Right cardiac atrium (tissue), 5 donors: ENCODE measurements around the gene RHBDD2. TPM values are rescaled to one million over a fixed set of nuclear protein-coding genes. Genes with fewer than 3 reads are reported as not detected.
"Not testable (repeated sequence)": the region's sequence is repeated elsewhere in the genome, so short reads cannot be mapped to it uniquely, and the experiment has no call there.

Source experiments
- ATAC-seq, 2 donors: fragments of 200-7000 bp; cut with Tn5 transposase; one replicate each; pipeline versions ENCODE4 v1.8.0 to v1.9.1; 2020; ENCODE audit warnings: moderate library complexity in 2 of 2, mild to moderate bottlenecking in 1 of 2
- DNase-seq, 3 donors: peaks; one replicate each; pipeline ENCODE4 v3.0.0-alpha.2; 2020
- H3K27ac ChIP-seq: one replicate; pipeline ENCODE4 v1.5.1; 2013; ENCODE audit warnings: mild to moderate bottlenecking, low read length, control low read depth, moderate library complexity
- H3K27me3 ChIP-seq: one replicate; pipeline ENCODE4 v1.6.1; 2013; ENCODE audit not compliant: control insufficient read depth, insufficient read depth
- H3K4me1 ChIP-seq: one replicate; pipeline ENCODE4 v1.6.1; 2013; ENCODE audit warnings: low read length; ENCODE audit not compliant: control insufficient read depth, insufficient read depth
- H3K4me3 ChIP-seq: one replicate; pipeline ENCODE4 v1.5.1; 2013; ENCODE audit warnings: low read length, control low read depth
- H3K9me3 ChIP-seq: one replicate; pipeline ENCODE4 v1.6.1; 2013; ENCODE audit warnings: low read length; ENCODE audit not compliant: control insufficient read depth
- WGBS: extraction: QIAGEN DNeasy Blood & Tissue Kit; methylation state at CpG from one replicate; pipeline ENCODE4 v1.1.7; 2013; 5-methylcytosine and 5-hydroxymethylcytosine counted together
- intact Hi-C, 4 donors: fragments of 100-400 bp; cut with DNase I; formaldehyde crosslinking; loops; one replicate each; pipeline versions ENCODE4 v1.11.0 to v1.14.0; 2022 to 2023
- polyA plus RNA-seq: library from polyadenylated mRNA; stranded (reverse); fragments of 200-250 nt; gene quantifications from one replicate; pipeline ENCODE4 v1.2.3, GENCODE V29; 2013
- total RNA-seq, 4 donors: library from RNA; stranded (reverse); fragmentation: NEBNext Ultra II Directional; extraction: Animal tissue kit (Norgen Biotek cat#: 25700); gene quantifications; one replicate each; pipeline ENCODE4 v1.2.1, GENCODE V29; 2021
- donor health status: healthy with polysubstance abuse.
- donor health status: DM: no; HTN: yes; CAD: no.
- donor health status: DM: no; HTN: no; CAD: no.
- donor health status: DM: no; HTN: yes; CAD: no; lungs with severe emphysema.
- donor health status: DM: yes; HTN: yes; CAD: no.

The RHBDD2 gene
- total and polyA plus RNA-seq, 5 donors: 31.8 to 42.4 (median 36.2) TPM

- Histone ChIP-seq H3K27ac (no peak overlapping the region), H3K27me3 (no peaks in the 10 kb centered on the region), H3K4me3 (no peak overlapping the region), H3K9me3 (no peaks in the 10 kb centered on the region), H3K4me1 (peaks cover 2% of the 10 kb centered on the region)
- no peak for ATAC-seq
- DNase-seq: peak in 1 of 3 donors; percentile 37
- intact Hi-C loops: no loop called here
- WGBS: 67% methylated on average over 11 of the region's 11 CpGs
Measured at GRCh38 chr7:75876126-75876881, 2.5 kb upstream of the RHBDD2 start.

GRCh38 chr7:75878312-75878768, 494 bp upstream of the RHBDD2 start:
- DNase-seq: no peak
- ATAC-seq: no peak
- H3K27me3 ChIP-seq: no peaks in the 10 kb centered on the region
- intact Hi-C loops: no loop called here
- no peaks in the 10 kb centered on the region for H3K9me3 ChIP-seq
- H3K27ac ChIP-seq: peak overlapping the region; percentile 85
- peak overlapping the region; percentile 47 for H3K4me3 ChIP-seq
- H3K4me1 ChIP-seq: peaks cover 2% of the 10 kb centered on the region
- 8% methylated on average over 10 of the region's 10 CpGs for WGBS

GRCh38 chr7:75879771-75880184, 944 bp downstream of the RHBDD2 start:
- no peaks in the 10 kb centered on the region for H3K9me3 ChIP-seq
- peaks cover 2% of the 10 kb centered on the region for H3K4me1 ChIP-seq
- intact Hi-C loops: no loop called here
- no peak for ATAC-seq
- no peak overlapping the region for H3K27ac ChIP-seq
- 10% methylated on average over 8 of the region's 8 CpGs for WGBS
- H3K27me3 ChIP-seq: no peaks in the 10 kb centered on the region
- peak in 1 of 3 donors; percentile 1 for DNase-seq
- H3K4me3 ChIP-seq: peak overlapping the region; percentile 73

- H3K27me3 ChIP-seq: no peaks in the 10 kb centered on the region
- DNase-seq (peak in 1 of 3 donors; percentile 17), ATAC-seq (no peak)
- intact Hi-C loops: no loop called here
- no peak overlapping the region for H3K27ac ChIP-seq
- H3K4me1 ChIP-seq: peaks cover 2% of the 10 kb centered on the region
- no peaks in the 10 kb centered on the region for H3K9me3 ChIP-seq
- H3K4me3 ChIP-seq: peak overlapping the region; percentile 73
- 70% methylated on average over 4 of the region's 4 CpGs for WGBS
Measured at GRCh38 chr7:75880242-75880641, 1.4 kb downstream of the RHBDD2 start.

GRCh38 chr7:75881436-75882095, 2.7 kb downstream of the RHBDD2 start:
- Histone ChIP-seq H3K9me3 (no peaks in the 10 kb centered on the region), H3K4me3 (no peak overlapping the region), H3K27me3 (no peaks in the 10 kb centered on the region), H3K27ac (no peak overlapping the region), H3K4me1 (peaks cover 2% of the 10 kb centered on the region)
- ATAC-seq (no peak), DNase-seq (peak in 1 of 3 donors; percentile 14)
- intact Hi-C loops: no loop called here
- 80% methylated on average over 23 of the region's 23 CpGs for WGBS

GRCh38 chr7:75883265-75883824, 4.5 kb downstream of the RHBDD2 start:
- H3K4me1 ChIP-seq, ATAC-seq, H3K4me3 ChIP-seq, H3K27ac ChIP-seq, intact Hi-C loops, H3K27me3 ChIP-seq, H3K9me3 ChIP-seq: not testable (repeated sequence)
- 95% methylated on average over 13 of the region's 13 CpGs for WGBS
- peak in 1 of 3 donors; percentile 18 for DNase-seq

GRCh38 chr7:75884476-75884875, 5.6 kb downstream of the RHBDD2 start:
- ATAC-seq: no peak
- 92% methylated on average over 5 of the region's 5 CpGs for WGBS
- H3K4me1 ChIP-seq: peaks cover 2% of the 10 kb centered on the region
- H3K27me3 ChIP-seq: no peaks in the 10 kb centered on the region
- peak in 2 of 3 donors; percentile 7 to 18 for DNase-seq
- no peaks in the 10 kb centered on the region for H3K9me3 ChIP-seq
- H3K27ac ChIP-seq: no peak overlapping the region
- intact Hi-C loops: no loop called here
- no peak overlapping the region for H3K4me3 ChIP-seq

GRCh38 chr7:75885036-75885435, 6.2 kb downstream of the RHBDD2 start:
- intact Hi-C loops: no loop called here
- DNase-seq: peak in 2 of 3 donors; percentile 12 to 22
- H3K27ac ChIP-seq: no peak overlapping the region
- WGBS: 96% methylated on average over 3 of the region's 3 CpGs
- H3K4me1 ChIP-seq: peaks cover 2% of the 10 kb centered on the region
- no peaks in the 10 kb centered on the region for H3K9me3 ChIP-seq
- H3K4me3 ChIP-seq: no peak overlapping the region
- no peaks in the 10 kb centered on the region for H3K27me3 ChIP-seq
- no peak for ATAC-seq

GRCh38 chr7:75887669-75888369, 9.0 kb downstream of the RHBDD2 start:
- no peaks in the 10 kb centered on the region for H3K4me1 ChIP-seq
- H3K4me3 ChIP-seq: no peak overlapping the region
- intact Hi-C loops: no loop called here
- H3K27ac ChIP-seq: no peak overlapping the region
- no peak for ATAC-seq
- no peaks in the 10 kb centered on the region for H3K27me3 ChIP-seq
- WGBS: 93% methylated on average over 13 of the region's 13 CpGs
- no peaks in the 10 kb centered on the region for H3K9me3 ChIP-seq
- DNase-seq: peak in 1 of 3 donors; percentile 58

GRCh38 chr7:75888464-75889222, 9.8 kb downstream of the RHBDD2 start:
- WGBS: 71% methylated on average over 23 of the region's 23 CpGs
- Histone ChIP-seq H3K27me3 (no peaks in the 10 kb centered on the region), H3K4me3 (no peak overlapping the region), H3K27ac (no peak overlapping the region), H3K4me1 (no peaks in the 10 kb centered on the region), H3K9me3 (no peaks in the 10 kb centered on the region)
- ATAC-seq (peak; percentile 19 to 54), DNase-seq (peak in 2 of 3 donors; percentile 59 to 67)
- intact Hi-C loops: no loop called here
